NCI-H146 treated with DMSO at 0.1 percent for 48 hours (cell line): ENCODE data around the gene GPRC5C.

Experiments
- DNase-seq: peaks from one replicate; lab custom pipeline; 2025; ENCODE audit not compliant: unreplicated experiment; lab: John Stamatoyannopoulos, UW

GPRC5C gene

DNA sequence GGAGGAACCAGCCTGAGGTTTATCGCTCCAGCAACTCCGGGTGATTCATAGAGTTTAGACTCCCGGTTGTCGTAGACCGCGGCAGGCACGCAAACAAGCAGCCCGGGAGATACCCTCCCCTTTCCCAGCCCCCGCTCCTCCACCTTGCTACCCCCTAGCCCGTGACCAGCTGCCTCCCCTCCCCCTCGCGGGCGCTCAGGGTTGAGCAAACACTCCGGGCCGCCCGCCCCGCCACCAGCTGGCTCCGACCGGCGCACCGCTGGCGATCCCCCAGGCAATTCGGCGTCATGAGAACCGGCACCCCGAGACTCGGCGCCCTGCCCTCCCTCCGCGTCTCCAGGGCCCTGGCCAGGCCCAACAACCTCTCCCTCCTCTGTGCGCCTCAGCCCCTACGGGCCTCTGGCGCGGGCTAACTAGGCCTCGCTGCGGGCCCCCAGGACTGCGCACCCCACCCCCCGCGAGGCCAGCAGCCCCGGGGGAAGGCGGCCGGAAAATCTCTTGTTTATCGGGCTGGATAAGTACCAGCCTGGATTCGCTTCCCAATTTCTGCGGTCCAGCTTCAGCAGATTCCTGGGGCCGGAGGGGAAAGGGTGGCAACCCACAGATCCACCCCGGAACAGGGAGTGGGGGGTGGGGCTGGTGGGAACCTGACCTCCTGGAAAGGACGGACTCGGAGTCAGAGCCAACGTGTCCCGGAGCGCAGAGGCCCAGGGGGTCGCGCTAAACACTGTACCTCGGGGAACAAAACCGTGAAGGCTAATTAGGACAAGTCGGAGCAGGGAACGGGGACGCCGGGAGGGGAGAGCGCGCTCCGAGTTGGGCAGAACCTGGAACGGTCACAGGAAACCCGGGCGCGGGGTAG lies 951 bp upstream of the GPRC5C start:
- DNase-seq: peak; percentile 7

DNA sequence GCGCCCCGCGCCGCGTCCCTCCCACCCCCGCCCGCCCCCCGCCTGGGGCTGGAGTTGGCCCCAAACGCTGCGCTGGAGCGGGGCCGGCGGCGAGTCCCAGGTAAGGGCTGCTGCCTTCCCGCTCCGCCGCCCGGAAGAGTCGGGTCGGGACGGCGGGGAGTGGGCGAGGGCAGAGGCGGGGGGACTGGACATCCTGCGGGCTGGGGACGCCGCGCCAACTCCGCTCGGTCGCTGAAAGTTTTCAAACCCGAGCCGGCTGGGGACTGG lies 469 bp downstream of the GPRC5C start:
- DNase-seq: no peak

DNA sequence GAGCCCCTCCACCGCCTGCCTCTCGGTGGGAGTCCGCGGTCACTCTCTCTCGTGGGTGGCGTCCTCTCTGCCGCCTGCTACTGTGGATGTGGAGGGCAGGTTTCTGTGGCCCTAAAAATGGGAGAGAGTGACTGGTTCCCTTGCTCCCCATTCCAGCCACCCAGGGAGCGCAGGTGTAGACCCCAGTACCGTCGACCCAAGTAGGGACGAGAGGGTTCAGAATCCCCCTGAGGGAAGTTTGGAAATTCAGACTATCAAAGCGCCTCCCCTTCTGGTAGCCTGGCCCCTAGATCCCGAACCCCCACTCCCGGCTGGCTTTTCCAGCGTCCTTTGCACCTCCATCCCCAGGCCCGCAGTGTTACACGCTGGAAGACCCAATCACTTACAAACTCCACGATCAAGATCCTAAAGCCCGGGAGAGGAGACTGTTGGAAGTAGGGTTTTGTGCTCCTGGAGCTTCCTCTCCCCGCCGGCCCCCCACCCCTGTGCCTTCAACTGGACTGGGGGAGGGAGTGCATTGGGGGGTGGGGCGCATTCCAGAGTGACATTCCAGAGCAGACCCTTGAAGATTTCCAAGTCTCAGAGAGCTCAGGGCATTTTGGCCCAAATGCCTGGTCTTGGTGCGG lies 991 bp downstream of the GPRC5C start:
- no peak for DNase-seq

DNA sequence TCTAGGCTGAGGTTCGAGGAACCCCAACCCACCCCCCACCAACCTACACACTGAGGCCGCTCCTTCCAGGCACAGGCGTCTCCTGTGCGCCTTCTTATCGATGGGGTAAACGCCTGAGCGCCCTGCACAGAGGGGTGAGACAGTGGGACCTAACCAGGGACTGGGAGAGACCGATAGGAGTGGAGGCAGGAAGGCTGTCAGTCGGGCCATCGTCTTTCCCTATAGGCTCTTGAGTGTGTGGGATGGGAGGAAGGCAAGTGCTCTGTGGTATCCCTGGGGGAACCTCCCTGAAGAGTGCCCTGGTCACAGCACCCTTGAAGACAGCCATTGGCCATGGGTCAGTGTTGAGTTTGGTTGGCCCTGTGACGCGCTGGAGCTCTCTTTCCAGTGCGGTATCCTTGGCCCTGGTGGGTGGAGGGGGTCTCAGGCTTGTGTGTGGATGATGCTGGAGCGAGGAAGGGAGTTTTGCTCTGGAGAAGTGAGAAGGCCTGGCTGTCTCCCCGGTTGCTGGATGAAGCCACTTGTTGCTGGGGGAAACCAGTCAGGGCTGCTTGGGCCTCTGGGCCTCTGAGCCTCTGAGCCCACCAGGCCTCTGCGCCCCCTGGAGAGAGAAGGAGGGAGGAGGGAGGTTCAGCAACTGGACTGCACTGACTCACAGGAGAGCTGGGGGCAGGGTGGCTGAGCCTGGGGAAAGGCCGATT lies 1.7 kb downstream of the GPRC5C start:
- DNase-seq: no peak

DNA sequence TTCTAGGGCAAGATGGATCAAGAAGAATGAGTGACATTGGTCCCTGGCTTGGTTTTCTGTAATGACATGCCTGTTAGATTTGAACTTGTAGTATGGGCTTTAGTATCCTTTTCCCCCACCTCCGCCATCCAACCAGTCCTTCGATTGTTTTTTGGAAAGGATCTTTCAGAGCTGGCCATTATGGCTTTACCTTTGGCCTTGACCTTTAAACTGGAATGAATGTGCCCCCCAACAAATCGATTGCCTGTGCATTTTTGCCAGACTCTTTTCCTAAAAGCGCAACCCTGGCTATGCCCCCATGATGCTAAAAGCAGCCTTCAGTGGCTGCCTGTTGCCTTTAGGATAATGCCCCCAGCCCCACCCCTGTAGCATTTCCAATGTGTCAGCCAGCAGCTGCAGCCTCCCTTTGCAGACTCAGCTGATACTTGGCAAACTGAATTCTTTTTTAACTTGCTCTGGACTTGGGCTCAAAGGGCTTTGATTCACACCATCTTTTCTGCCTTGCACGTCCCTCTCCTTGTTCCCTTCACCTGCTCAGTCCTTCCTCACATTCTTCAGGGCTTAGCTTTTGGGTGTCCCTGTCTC lies 4.0 kb downstream of the GPRC5C start:
- DNase-seq: no peak

DNA sequence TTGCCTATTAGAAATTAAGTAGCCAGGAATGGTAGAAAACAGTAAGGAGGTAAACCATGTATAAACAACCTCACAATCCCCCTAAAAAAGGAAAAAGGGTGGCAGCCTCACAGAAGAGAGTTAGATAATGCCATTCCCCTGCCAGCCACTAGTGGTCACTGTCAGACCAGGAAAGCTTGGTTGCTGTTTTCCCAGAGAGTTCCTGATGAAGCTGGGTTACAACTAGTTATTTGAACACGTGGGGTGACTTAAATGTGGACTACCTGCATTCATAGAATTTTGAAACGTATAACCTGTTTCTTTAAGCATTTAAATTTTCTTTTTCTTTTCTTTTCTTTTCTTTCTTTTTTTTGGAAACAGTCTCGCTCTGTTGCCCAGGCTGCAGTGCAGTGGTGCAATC lies 5.8 kb downstream of the GPRC5C start:
- no peak for DNase-seq

DNA sequence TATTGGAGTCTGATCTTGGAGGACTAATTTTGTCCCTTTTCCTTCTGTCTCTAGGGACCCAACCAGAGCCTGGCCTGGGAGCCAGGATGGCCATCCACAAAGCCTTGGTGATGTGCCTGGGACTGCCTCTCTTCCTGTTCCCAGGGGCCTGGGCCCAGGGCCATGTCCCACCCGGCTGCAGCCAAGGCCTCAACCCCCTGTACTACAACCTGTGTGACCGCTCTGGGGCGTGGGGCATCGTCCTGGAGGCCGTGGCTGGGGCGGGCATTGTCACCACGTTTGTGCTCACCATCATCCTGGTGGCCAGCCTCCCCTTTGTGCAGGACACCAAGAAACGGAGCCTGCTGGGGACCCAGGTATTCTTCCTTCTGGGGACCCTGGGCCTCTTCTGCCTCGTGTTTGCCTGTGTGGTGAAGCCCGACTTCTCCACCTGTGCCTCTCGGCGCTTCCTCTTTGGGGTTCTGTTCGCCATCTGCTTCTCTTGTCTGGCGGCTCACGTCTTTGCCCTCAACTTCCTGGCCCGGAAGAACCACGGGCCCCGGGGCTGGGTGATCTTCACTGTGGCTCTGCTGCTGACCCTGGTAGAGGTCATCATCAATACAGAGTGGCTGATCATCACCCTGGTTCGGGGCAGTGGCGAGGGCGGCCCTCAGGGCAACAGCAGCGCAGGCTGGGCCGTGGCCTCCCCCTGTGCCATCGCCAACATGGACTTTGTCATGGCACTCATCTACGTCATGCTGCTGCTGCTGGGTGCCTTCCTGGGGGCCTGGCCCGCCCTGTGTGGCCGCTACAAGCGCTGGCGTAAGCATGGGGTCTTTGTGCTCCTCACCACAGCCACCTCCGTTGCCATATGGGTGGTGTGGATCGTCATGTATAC lies 8.0 kb downstream of the GPRC5C start:
- DNase-seq: no peak

DNA sequence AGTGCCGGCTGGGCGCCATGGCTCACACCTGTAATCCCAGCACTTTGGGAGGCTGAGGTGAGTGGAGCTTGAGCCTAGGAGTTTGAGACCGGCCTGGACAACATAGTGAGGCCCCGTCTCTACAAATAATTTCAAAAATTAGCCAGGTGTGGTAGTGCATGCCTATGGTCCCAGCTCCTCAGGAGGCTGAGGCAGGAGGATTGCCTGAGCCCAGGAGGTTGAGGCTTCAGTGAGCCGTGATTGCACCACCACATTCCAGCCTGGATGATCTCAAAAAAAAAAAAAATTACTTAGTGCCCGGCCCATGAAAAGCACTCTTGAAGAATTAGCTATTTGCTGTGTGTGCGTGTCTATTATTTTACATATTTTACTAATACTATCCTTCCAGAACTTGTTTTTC lies 9.6 kb downstream of the GPRC5C start:
- no peak for DNase-seq

DNA sequence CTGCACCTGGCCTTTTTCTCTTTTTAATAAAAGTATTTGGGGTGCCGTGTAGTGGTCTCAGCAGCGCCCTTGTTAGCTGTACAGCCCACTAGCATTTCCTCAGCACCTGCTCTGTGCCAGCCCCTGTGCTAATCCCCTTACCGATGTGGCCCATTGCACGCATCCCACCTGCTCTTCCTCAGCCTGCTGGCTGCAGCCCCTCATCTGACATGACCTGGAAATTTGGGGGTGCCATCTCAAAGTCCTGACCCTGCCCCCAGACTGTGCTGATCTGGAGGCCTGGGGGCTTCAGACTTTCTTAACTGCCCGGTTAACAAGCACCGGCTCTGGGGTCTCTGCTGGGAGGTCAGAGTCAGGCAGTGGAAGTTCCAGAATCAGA lies 10.4 kb downstream of the GPRC5C start:
- DNase-seq: no peak

DNA sequence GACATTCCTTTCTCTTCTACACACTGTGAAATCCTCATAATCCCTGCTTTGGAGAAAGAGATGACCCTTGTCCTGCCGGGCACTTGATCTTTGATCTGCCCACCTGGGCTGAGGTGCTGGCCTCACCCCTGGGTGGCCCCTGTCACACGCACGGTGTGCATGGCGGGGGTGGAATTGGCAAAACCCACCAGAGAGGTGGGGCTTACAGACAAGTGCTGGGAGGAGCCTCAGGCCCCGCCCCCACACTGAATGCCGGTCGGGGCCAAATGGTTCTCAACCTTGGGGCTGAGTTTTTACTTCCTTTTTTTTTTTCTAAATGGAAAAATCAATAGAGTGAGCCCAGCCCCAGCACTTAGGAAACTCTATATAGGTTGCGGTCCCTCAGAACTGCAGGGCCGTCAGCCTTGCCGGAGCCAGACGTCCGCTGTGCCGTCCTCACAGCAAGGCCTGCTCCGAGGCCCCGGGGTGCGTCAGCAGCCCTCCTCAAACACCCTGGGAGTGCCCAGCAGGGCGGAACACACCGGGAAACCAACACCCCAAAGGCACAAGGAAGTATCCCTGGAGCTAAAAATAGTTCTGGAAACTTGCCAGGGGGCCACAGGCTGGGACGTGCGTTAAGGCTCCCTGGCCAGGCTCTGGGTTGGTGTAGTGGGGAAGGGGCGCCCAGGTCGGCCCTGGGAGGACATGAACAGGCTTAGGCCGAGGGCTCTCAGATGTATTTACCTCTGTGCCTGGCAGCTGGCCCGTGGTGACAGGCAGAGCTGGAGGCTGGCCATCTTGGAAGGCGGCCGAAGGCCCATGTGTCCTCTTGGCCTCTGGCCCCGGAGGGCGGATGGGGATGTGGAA lies 11.0 kb downstream of the GPRC5C start:
- no peak for DNase-seq

DNA sequence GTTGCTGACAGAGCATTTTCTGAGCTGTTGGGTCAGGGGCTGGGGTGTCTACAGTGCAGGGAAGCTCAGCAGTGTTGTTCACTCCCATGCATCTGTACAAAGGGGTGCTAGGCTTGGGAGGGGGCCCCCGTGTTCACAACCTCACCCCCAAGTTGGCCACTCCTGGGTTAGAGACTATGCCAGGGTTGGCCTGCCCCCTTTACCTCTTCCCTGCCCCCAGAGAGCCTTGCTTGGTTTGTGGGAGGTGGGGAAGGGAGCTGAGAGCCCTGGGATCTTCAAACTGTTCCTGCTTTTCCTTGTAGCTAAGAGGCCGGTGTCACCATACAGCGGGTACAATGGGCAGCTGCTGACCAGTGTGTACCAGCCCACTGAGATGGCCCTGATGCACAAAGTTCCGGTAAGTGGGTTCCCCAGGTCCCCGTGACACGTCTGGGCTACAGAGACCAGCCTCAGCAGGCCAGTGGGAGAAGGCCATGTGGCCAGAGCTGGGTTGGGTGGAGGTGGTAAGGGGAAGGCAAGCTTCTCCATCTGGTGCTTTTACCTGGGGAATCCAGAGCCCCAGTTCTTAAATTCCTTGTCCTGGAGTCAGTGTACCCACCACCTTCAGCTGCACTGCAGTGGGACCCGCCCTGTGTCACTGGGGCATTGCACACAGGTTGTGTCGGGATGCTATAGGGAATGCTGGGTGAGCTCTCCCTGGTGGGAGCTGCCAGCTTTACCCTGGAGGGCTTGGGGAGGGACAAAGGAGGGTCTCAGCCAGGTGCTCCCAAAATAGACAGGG lies 11.8 kb downstream of the GPRC5C start:
- no peak for DNase-seq

DNA sequence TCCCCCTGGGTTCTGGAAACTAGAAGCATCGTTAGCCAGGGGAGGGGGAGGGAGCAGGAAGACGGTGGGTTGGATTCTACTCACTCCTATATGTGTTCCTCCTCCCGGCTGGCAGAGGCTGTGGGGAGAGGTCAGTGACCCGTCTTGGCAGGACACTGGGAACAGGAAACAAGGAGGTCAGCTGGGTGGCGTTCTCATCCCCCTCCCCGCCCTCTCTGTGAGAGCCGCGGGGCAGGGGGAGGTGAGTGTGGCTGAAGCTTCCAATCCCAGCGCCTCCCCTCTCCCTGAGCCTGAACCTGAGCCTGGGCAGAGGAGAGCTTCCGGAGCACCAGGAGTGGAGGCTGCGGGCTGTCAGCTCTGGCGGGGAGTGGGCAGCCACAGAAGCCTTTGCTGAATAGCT lies 12.5 kb downstream of the GPRC5C start:
- no peak for DNase-seq

DNA sequence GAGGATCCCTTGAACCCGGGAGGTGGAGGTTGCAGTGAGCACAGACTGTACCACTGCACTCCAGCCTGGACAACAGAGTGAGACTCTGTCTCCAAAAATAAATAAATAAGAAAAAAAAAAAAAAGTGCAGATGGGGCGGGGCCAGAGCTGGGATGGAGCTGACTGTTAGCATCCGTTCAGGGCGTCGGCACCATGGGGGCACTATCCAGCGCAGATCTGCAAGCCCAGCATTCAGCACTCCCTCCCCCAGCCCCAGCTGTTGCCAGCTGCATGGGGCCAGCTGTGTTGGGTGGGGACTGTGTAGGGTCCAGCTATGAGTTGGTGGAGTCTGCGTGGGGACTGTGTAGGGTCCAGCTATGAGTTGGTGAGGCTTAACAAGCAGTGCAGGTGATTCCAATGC lies 13.3 kb downstream of the GPRC5C start:
- no peak for DNase-seq

DNA sequence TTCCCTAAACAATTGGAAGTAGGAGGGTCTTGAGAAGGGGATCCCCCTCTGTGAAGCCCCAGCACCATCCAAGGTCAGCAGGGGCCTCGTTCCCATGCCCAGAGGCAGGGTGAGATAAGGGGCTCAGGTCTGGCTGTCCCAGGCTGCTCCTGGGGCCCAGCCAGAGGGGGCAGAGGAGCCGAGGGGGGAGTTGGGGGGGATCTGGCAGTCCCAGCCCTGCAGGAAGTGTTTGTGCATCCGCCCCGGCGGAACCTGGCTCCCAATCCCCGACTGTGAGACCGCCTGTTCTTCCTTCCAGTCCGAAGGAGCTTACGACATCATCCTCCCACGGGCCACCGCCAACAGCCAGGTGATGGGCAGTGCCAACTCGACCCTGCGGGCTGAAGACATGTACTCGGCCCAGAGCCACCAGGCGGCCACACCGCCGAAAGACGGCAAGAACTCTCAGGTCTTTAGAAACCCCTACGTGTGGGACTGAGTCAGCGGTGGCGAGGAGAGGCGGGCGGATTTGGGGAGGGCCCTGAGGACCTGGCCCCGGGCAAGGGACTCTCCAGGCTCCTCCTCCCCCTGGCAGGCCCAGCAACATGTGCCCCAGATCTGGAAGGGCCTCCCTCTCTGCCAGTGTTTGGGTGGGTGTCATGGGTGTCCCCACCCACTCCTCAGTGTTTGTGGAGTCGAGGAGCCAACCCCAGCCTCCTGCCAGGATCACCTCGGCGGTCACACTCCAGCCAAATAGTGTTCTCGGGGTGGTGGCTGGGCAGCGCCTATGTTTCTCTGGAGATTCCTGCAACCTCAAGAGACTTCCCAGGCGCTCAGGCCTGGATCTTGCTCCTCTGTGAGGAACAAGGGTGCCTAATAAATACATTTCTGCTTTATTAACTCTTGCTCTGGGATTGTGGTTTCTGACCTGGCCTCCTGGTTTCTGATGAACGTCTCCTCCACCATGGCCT lies 14.9 kb downstream of the GPRC5C start:
- DNase-seq: no peak

DNA sequence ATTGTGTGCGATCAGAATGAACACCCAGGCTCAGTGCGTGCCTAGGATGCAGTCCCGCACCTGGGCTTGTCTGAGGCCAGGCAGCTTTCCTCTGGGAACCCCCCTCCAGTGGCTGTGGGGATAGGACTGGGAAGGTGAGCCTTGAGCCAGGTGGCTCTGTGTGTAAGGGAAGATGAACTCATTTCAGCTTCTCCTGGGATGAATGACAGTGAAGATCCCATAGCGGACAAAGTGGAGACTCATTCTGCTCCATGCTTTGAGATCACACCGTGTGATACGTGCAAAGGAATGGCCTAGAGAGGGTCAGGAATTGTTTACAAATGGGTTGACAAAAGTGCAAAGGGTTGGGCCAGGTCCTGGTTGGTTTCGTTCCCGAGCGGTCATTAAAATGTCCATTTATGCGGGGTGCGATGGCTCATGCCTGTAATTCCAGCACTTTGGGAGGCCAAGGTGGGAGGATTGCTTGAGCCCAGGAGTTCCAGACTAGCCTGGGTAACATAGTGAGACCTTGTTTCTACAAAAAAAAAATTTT lies 15.8 kb downstream of the GPRC5C start:
- DNase-seq: no peak

DNA sequence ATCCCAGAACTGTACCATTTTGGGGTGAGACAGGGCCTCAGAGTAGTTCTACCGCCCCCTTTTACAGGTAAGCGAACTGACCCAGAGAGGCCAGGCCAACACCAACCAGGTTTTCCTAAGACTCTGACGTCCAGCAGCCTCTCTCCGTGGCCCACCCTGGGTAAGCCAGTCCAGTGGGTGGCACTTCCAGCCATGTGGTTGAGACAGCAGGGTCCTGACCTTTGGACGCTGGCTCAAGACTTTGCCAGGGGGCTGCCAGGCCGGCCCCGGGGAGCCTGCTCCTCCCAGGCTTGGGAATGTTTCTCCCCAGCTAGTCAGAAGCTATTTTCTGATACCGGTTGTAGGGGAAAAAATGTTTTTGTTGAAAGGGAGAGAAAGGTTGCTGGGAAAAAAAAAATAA lies 16.9 kb downstream of the GPRC5C start:
- no peak for DNase-seq

DNA sequence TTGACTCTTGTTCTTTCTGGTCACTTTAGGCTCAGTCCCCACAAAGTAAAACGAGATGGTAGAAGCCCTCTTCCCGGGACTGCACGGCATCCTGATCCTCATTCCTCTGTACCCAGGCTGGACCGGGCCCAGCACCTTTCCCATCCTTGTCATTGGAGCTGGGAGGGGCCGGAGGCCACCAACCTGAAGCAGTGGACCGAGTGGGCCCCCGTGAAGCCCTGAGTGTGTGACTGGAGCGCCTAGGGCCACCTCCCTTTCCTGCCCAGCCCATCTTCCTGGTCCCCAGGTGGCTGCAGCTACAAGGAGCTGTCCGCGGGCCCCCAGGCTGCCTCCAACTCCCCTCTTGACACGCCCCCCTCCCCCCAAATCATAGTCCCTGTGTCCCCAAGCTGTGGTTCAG lies 17.4 kb downstream of the GPRC5C start:
- no peak for DNase-seq

DNA sequence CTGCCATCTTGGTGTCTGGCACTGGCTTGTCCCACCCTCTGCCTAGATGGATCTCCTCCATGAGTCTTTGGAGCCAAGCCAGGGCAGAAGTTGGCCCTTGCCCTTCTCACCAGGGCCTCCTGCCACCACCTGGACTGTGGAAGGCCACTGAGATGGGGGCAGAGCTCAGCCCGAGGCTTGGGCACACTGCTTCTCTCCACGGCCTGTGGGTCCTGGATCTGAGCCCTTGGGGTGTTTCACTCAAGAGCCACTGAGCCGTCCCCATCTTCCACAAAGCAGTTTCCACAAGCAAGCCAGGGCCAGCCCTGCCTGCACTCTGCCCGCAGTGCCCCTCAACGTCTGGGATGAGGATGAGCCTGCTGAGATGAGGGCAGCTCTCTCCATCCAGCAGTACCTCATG lies 17.9 kb downstream of the GPRC5C start:
- no peak for DNase-seq
